HCT116 (cell line): ENCODE measurements around the gene ZNF653. TPM values are rescaled to one million over a fixed set of nuclear protein-coding genes. Genes with fewer than 3 reads are reported as not detected.
A peak's percentile ranks its signal among the peaks of the same experiment; 100 is the strongest.

Source experiments
- ATAC-seq: fragments of 200-7000 bp; cut with Tn5 transposase; 2 replicates; pipeline ENCODE4 v1.9.1; 2020; ENCODE audit warnings: mild to moderate bottlenecking, moderate library complexity
- BruUV-seq: library from RNA; stranded (reverse); fragments of 400-500 nt; replicated peaks from 2 replicates; lab custom pipeline; 2021; lab: Mats Ljungman, UMichigan
- CTCF ChIA-PET: fragments of 300-600 bp; sonication (Branson Sonifier 250); formaldehyde crosslinking; loops from one replicate; lab custom pipeline; 2021; ENCODE audit warnings: antibody characterized with exemption; lab: Charles Lee
- POLR2A ChIA-PET: fragments of 300-600, 350-600 bp; sonication (Branson Sonifier 250); formaldehyde crosslinking; loops from one replicate; lab custom pipeline; 2021; ENCODE audit warnings: antibody characterized with exemption; lab: Charles Lee
- RAD21 ChIA-PET, 2 experiments: fragments of 300-600 bp; sonication (Branson Sonifier 250); formaldehyde crosslinking; loops; one replicate each; lab custom pipeline; 2023; ENCODE audit warnings: low total read pairs in 2 of 2; ENCODE audit not compliant: uncharacterized antibody in 2 of 2, unreplicated experiment in 2 of 2, low non-redundant PET in 1 of 2; lab: Charles Lee
- DNase-seq: peaks from one replicate; pipeline ENCODE4 v3.0.0-alpha.2; 2010; ENCODE audit warnings: low read depth, low spot score
- H2AFZ ChIP-seq: fragments of 200-600 bp; shearing (Covaris generic), sonication (generic); 2 replicates; pipeline ENCODE4 v1.6.1; 2017; ENCODE audit warnings: low read depth, mixed run types, mixed read lengths, antibody characterized with exemption, low read length; ENCODE audit not compliant: poor library complexity, severe bottlenecking
- H3K27ac ChIP-seq: 2 replicates; pipeline ENCODE4 v1.5.1; 2012; ENCODE audit warnings: low read depth, low read length
- H3K27me3 ChIP-seq: fragments of 200-600 bp; sonication (generic); 2 replicates; pipeline ENCODE4 v1.6.1; 2016; ENCODE audit warnings: mixed run types, low read length, mixed read lengths; ENCODE audit not compliant: insufficient read depth
- H3K36me3 ChIP-seq, 2 experiments: fragments of 200-500 bp in 1 of 2; fragments of 200-600 bp in 1 of 2; sonication (Bioruptor generic) in 1 of 2; sonication (generic) in 1 of 2; 2 replicates each; pipeline versions ENCODE4 v1.5.1 to v1.6.1; 2014 to 2016; ENCODE audit warnings: low read length in 2 of 2, inconsistent platforms in 1 of 2, mixed read lengths in 1 of 2, mixed run types in 1 of 2; ENCODE audit not compliant: insufficient read depth in 2 of 2, control insufficient read depth in 1 of 2
- H3K4me1 ChIP-seq, 2 experiments: fragments of 200-600 bp in 1 of 2; sonication (generic) in 1 of 2; 2 replicates each; pipeline versions ENCODE4 v1.5.1 to v1.6.1; 2012 to 2017; ENCODE audit warnings: low read length in 2 of 2, inconsistent platforms in 1 of 2, mild to moderate bottlenecking in 1 of 2, mixed read lengths in 1 of 2, mixed run types in 1 of 2, moderate library complexity in 1 of 2; ENCODE audit not compliant: insufficient read depth in 2 of 2, control insufficient read depth in 1 of 2
- H3K4me2 ChIP-seq: fragments of 200-600 bp; sonication (generic); 2 replicates; pipeline ENCODE4 v1.6.1; 2017; ENCODE audit warnings: mixed run types, low read length, mixed read lengths
- H3K4me3 ChIP-seq, 2 experiments: fragments of 200-600 bp in 1 of 2; sonication (generic) in 1 of 2; replicated peaks in 1 of 2; 2 replicates each; pipeline ENCODE4 v1.5.1; 2011 to 2016; ENCODE audit warnings: low read length in 2 of 2, control low read depth in 1 of 2, low read depth in 1 of 2, mild to moderate bottlenecking in 1 of 2, mixed read lengths in 1 of 2, mixed run types in 1 of 2
- H3K79me2 ChIP-seq: fragments of 200-600 bp; sonication (generic); 2 replicates; pipeline ENCODE4 v1.6.1; 2017; ENCODE audit warnings: mild to moderate bottlenecking, mixed run types, low read length, moderate library complexity, mixed read lengths; ENCODE audit not compliant: insufficient read depth
- H3K9ac ChIP-seq: fragments of 200-600 bp; sonication (generic); 2 replicates; pipeline ENCODE4 v1.6.1; 2016; ENCODE audit warnings: low read length, mixed read lengths
- H3K9me2 ChIP-seq: fragments of 200-600 bp; sonication (generic), shearing (Covaris generic); 2 replicates; pipeline ENCODE4 v1.6.1; 2017; ENCODE audit warnings: mixed run types, mild to moderate bottlenecking, moderate library complexity; ENCODE audit not compliant: insufficient read depth
- H3K9me3 ChIP-seq, 2 experiments: fragments of 200-500 bp in 1 of 2; fragments of 200-600 bp in 1 of 2; sonication (Bioruptor generic) in 1 of 2; sonication (generic) in 1 of 2; 2 replicates each; pipeline ENCODE4 v1.6.1; 2014 to 2017; ENCODE audit warnings: low read length in 2 of 2, mixed read lengths in 2 of 2, inconsistent platforms in 1 of 2, low read depth in 1 of 2, mild to moderate bottlenecking in 1 of 2, mixed run types in 1 of 2, moderate library complexity in 1 of 2; ENCODE audit not compliant: control insufficient read depth in 1 of 2, insufficient read depth in 1 of 2
- H4K20me1 ChIP-seq: fragments of 200-600 bp; sonication (generic), shearing (Covaris generic); 2 replicates; pipeline ENCODE4 v1.6.1; 2017; ENCODE audit warnings: mixed run types, mild to moderate bottlenecking, moderate library complexity; ENCODE audit not compliant: insufficient read depth
- CBX3 ChIP-seq: IDR thresholded peaks from 2 replicates; pipeline ENCODE4 v1.6.1; 2012; ENCODE audit warnings: low read depth
- CEBPB ChIP-seq: IDR thresholded peaks from 2 replicates; pipeline ENCODE4 v1.6.1; 2012; ENCODE audit warnings: low read depth
- EGR1 ChIP-seq: IDR thresholded peaks from 2 replicates; pipeline ENCODE4 v1.6.1; 2012; ENCODE audit warnings: low read depth
- ELF1 ChIP-seq: IDR thresholded peaks from 2 replicates; pipeline ENCODE4 v1.6.1; 2012; ENCODE audit warnings: low read depth, borderline replicate concordance
- FOSL1 ChIP-seq: IDR thresholded peaks from 2 replicates; pipeline ENCODE4 v1.6.1; 2012; ENCODE audit warnings: low read depth
- JUND ChIP-seq: IDR thresholded peaks from 2 replicates; pipeline ENCODE4 v1.6.1; 2012
- POLR2A ChIP-seq: IDR thresholded peaks from 2 replicates; pipeline ENCODE4 v1.7.0; 2011; ENCODE audit warnings: borderline replicate concordance; ENCODE audit not compliant: insufficient read depth, insufficient read length; ENCODE audit errors: extremely low read depth
- POLR2AphosphoS5 ChIP-seq: IDR thresholded peaks from 2 replicates; pipeline ENCODE4 v1.6.1; 2011; ENCODE audit warnings: mild to moderate bottlenecking, low read depth, low read length, moderate library complexity
- RAD21 ChIP-seq: IDR thresholded peaks from 2 replicates; pipeline ENCODE4 v1.6.1; 2012; ENCODE audit warnings: low read depth, mild to moderate bottlenecking
- SP1 ChIP-seq: IDR thresholded peaks from 2 replicates; pipeline ENCODE4 v1.6.1; 2012; ENCODE audit warnings: low read depth
- SRF ChIP-seq: IDR thresholded peaks from 2 replicates; pipeline ENCODE4 v1.6.1; 2012; ENCODE audit warnings: low read depth
- YY1 ChIP-seq: IDR thresholded peaks from 2 replicates; pipeline ENCODE4 v1.6.1; 2011; ENCODE audit warnings: low read length, low read depth, moderate library complexity, mild to moderate bottlenecking; ENCODE audit not compliant: insufficient replicate concordance; ENCODE audit errors: extremely low read depth
- intact Hi-C: fragments of 100-400 bp; cut with micrococcal nuclease; formaldehyde crosslinking; loops from 2 replicates; pipeline ENCODE4 v1.10.0; 2022
- total RNA-seq: library from RNA; stranded (reverse); gene quantifications from one replicate; pipeline ENCODE4 v1.2.1, GENCODE V29; 2021; ENCODE audit not compliant: unreplicated experiment
- TF ChIP-seq, protein P1 (sequence below): IDR thresholded peaks from 2 replicates; pipeline ENCODE4 v1.6.1; 2012; ENCODE audit warnings: low read depth
- TF ChIP-seq, protein P2 (sequence below): IDR thresholded peaks from 2 replicates; pipeline ENCODE4 v1.6.1; 2012
- TF ChIP-seq, protein P3 (sequence below), 3 experiments: fragments of 200-600 bp in 1 of 3; sonication (generic) in 1 of 3; IDR thresholded peaks in 2 of 3; conservative IDR thresholded peaks in 1 of 3; 2 replicates each; pipeline ENCODE4 v1.5.1; 2012 to 2017; ENCODE audit warnings: low read depth in 2 of 3, low read length in 2 of 3, antibody characterized with exemption in 1 of 3, borderline replicate concordance in 1 of 3, control low read depth in 1 of 3, mild to moderate bottlenecking in 1 of 3, mixed read lengths in 1 of 3, mixed run types in 1 of 3, moderate library complexity in 1 of 3; ENCODE audit not compliant: insufficient read depth in 1 of 3

The ZNF653 gene
- total RNA-seq, 1 experiment from 2014 or later = 16.1 TPM

DNA sequence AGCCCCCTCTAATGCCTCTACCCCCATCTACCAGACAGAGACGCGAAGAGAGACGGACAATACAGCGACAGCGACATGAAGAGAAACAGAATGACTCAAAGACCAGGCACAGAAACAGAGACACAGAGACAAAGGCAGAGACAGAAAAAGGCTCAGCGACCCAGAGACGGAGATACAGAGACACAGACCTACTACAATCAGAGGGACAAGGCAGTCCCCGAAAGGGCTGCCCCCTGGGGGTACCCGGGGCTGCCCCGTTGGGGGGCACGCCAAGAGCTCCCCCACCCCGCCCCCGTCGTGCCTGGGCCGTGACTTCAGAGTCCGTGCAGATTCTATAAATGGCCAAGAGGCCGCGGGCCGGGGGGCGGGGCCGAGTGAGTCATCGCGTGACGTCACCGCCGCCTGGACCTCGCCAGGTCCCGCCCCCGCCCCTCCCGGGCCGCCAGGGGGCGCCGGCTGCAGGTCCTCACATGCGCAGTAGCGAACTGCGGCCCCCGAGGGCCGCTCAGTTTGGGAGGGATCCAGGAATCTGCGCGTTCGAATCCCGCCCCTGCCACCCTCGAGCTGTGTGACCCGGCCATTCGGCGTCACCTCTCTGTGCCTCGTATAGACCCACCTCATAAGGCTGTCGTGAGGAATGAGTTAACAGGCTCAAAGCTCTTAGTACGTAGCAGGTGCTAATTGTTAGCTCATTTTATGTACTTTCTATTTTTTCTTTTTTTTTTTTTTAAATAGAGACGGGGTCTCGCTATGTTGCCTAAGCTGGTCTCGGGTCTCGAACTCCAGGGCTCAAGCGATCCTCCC is 30.4 kb upstream of the ZNF653 start:
- CTCF ChIA-PET = interaction anchor here (0.7 to 1.5 kb wide), 5 partner anchors 10 to 161 kb away, joined by 3 to 8 read pairs (median 5); partner anchors contain the start of gene ELOF1
- peak; percentile 91 for TF ChIP-seq FOSL1
- TF ChIP-seq RAD21 = no peak; the same call in none of the 2 replicates
- TF ChIP-seq EGR1 = peak; percentile 93
- peak; percentile 81 for TF ChIP-seq CBX3
- peak; percentile 55 for TF ChIP-seq YY1
- TF ChIP-seq POLR2AphosphoS5 = peak; percentile 83
- no peak for TF ChIP-seq ELF1
- TF ChIP-seq SRF = peak; percentile 94
- TF ChIP-seq CEBPB = no peak
- TF ChIP-seq JUND = peak; percentile 88
- TF ChIP-seq POLR2A = peak; percentile 33
- TF ChIP-seq, protein P1, sequence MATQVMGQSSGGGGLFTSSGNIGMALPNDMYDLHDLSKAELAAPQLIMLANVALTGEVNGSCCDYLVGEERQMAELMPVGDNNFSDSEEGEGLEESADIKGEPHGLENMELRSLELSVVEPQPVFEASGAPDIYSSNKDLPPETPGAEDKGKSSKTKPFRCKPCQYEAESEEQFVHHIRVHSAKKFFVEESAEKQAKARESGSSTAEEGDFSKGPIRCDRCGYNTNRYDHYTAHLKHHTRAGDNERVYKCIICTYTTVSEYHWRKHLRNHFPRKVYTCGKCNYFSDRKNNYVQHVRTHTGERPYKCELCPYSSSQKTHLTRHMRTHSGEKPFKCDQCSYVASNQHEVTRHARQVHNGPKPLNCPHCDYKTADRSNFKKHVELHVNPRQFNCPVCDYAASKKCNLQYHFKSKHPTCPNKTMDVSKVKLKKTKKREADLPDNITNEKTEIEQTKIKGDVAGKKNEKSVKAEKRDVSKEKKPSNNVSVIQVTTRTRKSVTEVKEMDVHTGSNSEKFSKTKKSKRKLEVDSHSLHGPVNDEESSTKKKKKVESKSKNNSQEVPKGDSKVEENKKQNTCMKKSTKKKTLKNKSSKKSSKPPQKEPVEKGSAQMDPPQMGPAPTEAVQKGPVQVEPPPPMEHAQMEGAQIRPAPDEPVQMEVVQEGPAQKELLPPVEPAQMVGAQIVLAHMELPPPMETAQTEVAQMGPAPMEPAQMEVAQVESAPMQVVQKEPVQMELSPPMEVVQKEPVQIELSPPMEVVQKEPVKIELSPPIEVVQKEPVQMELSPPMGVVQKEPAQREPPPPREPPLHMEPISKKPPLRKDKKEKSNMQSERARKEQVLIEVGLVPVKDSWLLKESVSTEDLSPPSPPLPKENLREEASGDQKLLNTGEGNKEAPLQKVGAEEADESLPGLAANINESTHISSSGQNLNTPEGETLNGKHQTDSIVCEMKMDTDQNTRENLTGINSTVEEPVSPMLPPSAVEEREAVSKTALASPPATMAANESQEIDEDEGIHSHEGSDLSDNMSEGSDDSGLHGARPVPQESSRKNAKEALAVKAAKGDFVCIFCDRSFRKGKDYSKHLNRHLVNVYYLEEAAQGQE = no peak
- TF ChIP-seq, protein P2, sequence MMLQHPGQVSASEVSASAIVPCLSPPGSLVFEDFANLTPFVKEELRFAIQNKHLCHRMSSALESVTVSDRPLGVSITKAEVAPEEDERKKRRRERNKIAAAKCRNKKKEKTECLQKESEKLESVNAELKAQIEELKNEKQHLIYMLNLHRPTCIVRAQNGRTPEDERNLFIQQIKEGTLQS = no peak
- TF ChIP-seq, protein P3, sequence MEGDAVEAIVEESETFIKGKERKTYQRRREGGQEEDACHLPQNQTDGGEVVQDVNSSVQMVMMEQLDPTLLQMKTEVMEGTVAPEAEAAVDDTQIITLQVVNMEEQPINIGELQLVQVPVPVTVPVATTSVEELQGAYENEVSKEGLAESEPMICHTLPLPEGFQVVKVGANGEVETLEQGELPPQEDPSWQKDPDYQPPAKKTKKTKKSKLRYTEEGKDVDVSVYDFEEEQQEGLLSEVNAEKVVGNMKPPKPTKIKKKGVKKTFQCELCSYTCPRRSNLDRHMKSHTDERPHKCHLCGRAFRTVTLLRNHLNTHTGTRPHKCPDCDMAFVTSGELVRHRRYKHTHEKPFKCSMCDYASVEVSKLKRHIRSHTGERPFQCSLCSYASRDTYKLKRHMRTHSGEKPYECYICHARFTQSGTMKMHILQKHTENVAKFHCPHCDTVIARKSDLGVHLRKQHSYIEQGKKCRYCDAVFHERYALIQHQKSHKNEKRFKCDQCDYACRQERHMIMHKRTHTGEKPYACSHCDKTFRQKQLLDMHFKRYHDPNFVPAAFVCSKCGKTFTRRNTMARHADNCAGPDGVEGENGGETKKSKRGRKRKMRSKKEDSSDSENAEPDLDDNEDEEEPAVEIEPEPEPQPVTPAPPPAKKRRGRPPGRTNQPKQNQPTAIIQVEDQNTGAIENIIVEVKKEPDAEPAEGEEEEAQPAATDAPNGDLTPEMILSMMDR (IDR thresholded peaks at IDR 0.05 in 2 of 3, conservative IDR thresholded peaks at IDR 0.05 in 1 of 3; ENCODE audit: borderline replicate concordance in 1 of 3, insufficient read depth in 1 of 3, low read depth in 2 of 3, low read length in 2 of 3) = peak; percentile 73 to 96 (median 83)
- TF ChIP-seq SP1 = peak; percentile 61
- H3K9me2 ChIP-seq = no peaks in the 10 kb centered on the region
- H2AFZ ChIP-seq = peak overlapping the region; percentile 38
- peak overlapping the region; percentile 61 for H3K27ac ChIP-seq
- H3K27me3 ChIP-seq = no peaks in the 10 kb centered on the region
- peak overlapping the region; percentile 61 for H3K9ac ChIP-seq
- ATAC-seq (peak; percentile 75), DNase-seq (peak; percentile 81)
- no peaks in the 10 kb centered on the region for H4K20me1 ChIP-seq
- no peaks in the 10 kb centered on the region for H3K79me2 ChIP-seq
- H3K36me3 ChIP-seq = no peaks in the 10 kb centered on the region
- peak overlapping the region; percentile 45 to 55 for H3K4me3 ChIP-seq
- peaks cover 23 to 41% of the 10 kb centered on the region in 2 experiments for H3K4me1 ChIP-seq
- H3K9me3 ChIP-seq = no peaks in the 10 kb centered on the region
- RAD21 ChIA-PET = interaction anchor here (0.5 to 0.6 kb wide), 2 partner anchors 337 to 1087 kb away, joined by 5 to 6 read pairs; no protein-coding TSS in a partner anchor
- peak overlapping the region; percentile 82 for H3K4me2 ChIP-seq
- POLR2A ChIA-PET = interaction anchor here (0.9 to 2.1 kb wide), 2 partner anchors 23 to 155 kb away, joined by 5 to 8 read pairs; partner anchors contain the start of gene ELOF1
- intact Hi-C loops = no loop called here
- no TSS peak for BruUV-seq
